AG04450 (cell line): ENCODE measurements around the gene PTBP1. TPM values are rescaled to one million over a fixed set of nuclear protein-coding genes. Genes with fewer than 3 reads are reported as not detected.

Experiments
- CTCF ChIA-PET: fragments of 300-600, 350-600 bp; formaldehyde crosslinking; extraction: SDS; loops from one replicate; lab custom pipeline; 2022; ENCODE audit warnings: antibody characterized with exemption, inconsistent platforms; lab: Charles Lee
- POLR2A ChIA-PET: fragments of 350-600 bp; formaldehyde crosslinking; extraction: SDS; loops from one replicate; lab custom pipeline; 2021; ENCODE audit warnings: antibody characterized with exemption, inconsistent platforms; lab: Yijun Ruan, JAX
- DNase-seq: peaks from one replicate; pipeline ENCODE4 v3.0.0-alpha.2; 2011; ENCODE audit warnings: low read depth, low spot score
- H3K27ac ChIP-seq: one replicate; pipeline ENCODE4 v1.5.1; 2012; ENCODE audit warnings: low read depth, low read length, control low read depth
- H3K27me3 ChIP-seq: one replicate; pipeline ENCODE4 v1.6.0; 2012; ENCODE audit warnings: low read length; ENCODE audit not compliant: control insufficient read depth, insufficient read depth
- H3K4me3 ChIP-seq: 2 replicates; pipeline ENCODE4 v1.5.1; 2011; ENCODE audit warnings: mild to moderate bottlenecking, low read depth, low read length, control low read depth
- H3K9me3 ChIP-seq: 2 replicates; pipeline ENCODE4 v1.5.1; 2012; ENCODE audit warnings: low read length; ENCODE audit not compliant: control insufficient read depth, insufficient read depth
- CTCF ChIP-seq: IDR thresholded peaks from 2 replicates; pipeline ENCODE4 v1.5.1; 2011; ENCODE audit warnings: low read depth, low read length, control low read depth, inconsistent platforms
- polyA plus RNA-seq: library from polyadenylated mRNA; depleted of rRNA; stranded (reverse); fragments of >200 nt; gene quantifications from 2 replicates; pipeline ENCODE4 v1.2.3, GENCODE V29; 2011

Gene PTBP1
- polyA plus RNA-seq, 1 experiment = 141 TPM

GRCh38 chr19:805166-805551 is 7.9 kb downstream of the PTBP1 start:
- H3K9me3 ChIP-seq = no peaks in the 10 kb centered on the region; the same call in 1 of the 2 replicates
- no peak overlapping the region for H3K27ac ChIP-seq
- TF ChIP-seq CTCF = no peak
- ChIA-PET POLR2A (no interaction called here), CTCF (no interaction called here)
- no peaks in the 10 kb centered on the region for H3K27me3 ChIP-seq
- no peak for DNase-seq
- no peak overlapping the region for H3K4me3 ChIP-seq

- H3K27me3 ChIP-seq = no peaks in the 10 kb centered on the region
- no peak overlapping the region for H3K4me3 ChIP-seq
- ChIA-PET POLR2A (interaction anchor here (0.6 kb wide), 1 partner anchor 27 kb away, joined by 10 read pairs; no protein-coding TSS in a partner anchor), CTCF (no interaction called here)
- DNase-seq = no peak
- TF ChIP-seq CTCF = no peak
- no peak overlapping the region for H3K27ac ChIP-seq
- H3K9me3 ChIP-seq = peaks cover 6% of the 10 kb centered on the region; the same call in 1 of the 2 replicates
Measured at GRCh38 chr19:805600-806550, 8.6 kb downstream of the PTBP1 start.

- TF ChIP-seq CTCF = no peak
- Histone ChIP-seq H3K9me3 (peaks cover 12% of the 10 kb centered on the region; the same call in 1 of the 2 replicates), H3K4me3 (no peak overlapping the region), H3K27me3 (no peaks in the 10 kb centered on the region), H3K27ac (no peak overlapping the region)
- no peak for DNase-seq
- ChIA-PET POLR2A (no interaction called here), CTCF (no interaction called here)
Measured at GRCh38 chr19:806815-807421, 9.7 kb downstream of the PTBP1 start.

GRCh38 chr19:807627-808422 is 10.6 kb downstream of the PTBP1 start:
- ChIA-PET POLR2A (no interaction called here), CTCF (no interaction called here)
- Histone ChIP-seq H3K9me3 (peaks cover 12% of the 10 kb centered on the region; the same call in 1 of the 2 replicates), H3K27ac (no peak overlapping the region), H3K27me3 (no peaks in the 10 kb centered on the region), H3K4me3 (no peak overlapping the region)
- DNase-seq = no peak
- no peak for TF ChIP-seq CTCF
